ENCODE data around the gene HOXC10.

DNA sequence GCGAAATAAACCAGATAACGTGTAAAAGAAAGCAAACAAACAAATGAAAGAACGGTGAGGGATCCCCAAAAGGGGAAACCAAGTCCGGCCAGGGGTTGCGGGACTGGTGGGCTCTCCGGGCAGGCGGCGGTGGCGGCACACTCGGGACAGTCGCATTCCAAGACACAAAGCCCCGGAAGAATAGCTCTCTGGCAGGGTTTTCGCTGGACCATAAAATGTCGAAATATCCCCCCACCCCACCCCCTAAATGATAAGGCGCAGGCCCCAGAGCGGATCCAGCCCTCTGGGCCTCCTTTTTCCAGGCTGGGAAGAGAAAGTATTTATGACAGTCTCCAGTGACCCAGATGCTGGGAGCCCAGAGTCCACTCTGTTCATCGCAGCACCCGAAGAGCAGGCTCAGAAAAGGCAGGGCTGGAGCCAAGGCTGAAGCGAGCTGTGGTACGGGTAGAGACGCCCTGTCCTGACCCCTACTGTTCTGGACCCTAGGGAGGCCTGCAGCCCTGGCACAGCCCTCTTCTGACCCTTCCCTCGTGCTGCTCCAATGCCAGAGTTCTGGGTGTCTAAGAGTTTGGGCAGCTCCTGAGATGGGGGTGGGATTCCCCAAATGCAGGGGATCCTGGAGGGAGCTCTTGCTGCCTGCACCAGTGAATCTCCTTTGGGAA lies 21.7 kb downstream of the HOXC10 start:
- TF ChIP-seq, protein P1, sequence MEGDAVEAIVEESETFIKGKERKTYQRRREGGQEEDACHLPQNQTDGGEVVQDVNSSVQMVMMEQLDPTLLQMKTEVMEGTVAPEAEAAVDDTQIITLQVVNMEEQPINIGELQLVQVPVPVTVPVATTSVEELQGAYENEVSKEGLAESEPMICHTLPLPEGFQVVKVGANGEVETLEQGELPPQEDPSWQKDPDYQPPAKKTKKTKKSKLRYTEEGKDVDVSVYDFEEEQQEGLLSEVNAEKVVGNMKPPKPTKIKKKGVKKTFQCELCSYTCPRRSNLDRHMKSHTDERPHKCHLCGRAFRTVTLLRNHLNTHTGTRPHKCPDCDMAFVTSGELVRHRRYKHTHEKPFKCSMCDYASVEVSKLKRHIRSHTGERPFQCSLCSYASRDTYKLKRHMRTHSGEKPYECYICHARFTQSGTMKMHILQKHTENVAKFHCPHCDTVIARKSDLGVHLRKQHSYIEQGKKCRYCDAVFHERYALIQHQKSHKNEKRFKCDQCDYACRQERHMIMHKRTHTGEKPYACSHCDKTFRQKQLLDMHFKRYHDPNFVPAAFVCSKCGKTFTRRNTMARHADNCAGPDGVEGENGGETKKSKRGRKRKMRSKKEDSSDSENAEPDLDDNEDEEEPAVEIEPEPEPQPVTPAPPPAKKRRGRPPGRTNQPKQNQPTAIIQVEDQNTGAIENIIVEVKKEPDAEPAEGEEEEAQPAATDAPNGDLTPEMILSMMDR (IDR thresholded peaks at IDR 0.05; ENCODE audit: low read depth, low read length): no peak
- TF ChIP-seq EZH2phosphoT487 (IDR thresholded peaks at IDR 0.05; ENCODE audit: low read depth): no peak
